WTC11 (cell line): ENCODE measurements around the gene CLMP.
A peak's percentile ranks its signal among the peaks of the same experiment; 100 is the strongest.

ENCODE experiments used
- CTCF ChIP-seq: fragments of 200-600 bp; IDR thresholded peaks from 2 replicates; pipeline ENCODE4 v1.8.0; 2022; ENCODE audit warnings: antibody characterized with exemption
- ETV6 ChIP-seq: sonication (generic); formaldehyde crosslinking; IDR thresholded peaks from 2 replicates; pipeline ENCODE4 v1.8.1; 2022; ENCODE audit warnings: mild to moderate bottlenecking, missing genetic modification reagents
- FOXJ3 ChIP-seq: sonication (generic); formaldehyde crosslinking; IDR thresholded peaks from 2 replicates; pipeline ENCODE4 v1.9.0; 2021; ENCODE audit warnings: missing genetic modification reagents, mild to moderate bottlenecking, borderline replicate concordance
- FOXP1 ChIP-seq: sonication (generic); formaldehyde crosslinking; IDR thresholded peaks from 2 replicates; pipeline ENCODE4 v1.8.0; 2022; ENCODE audit warnings: missing genetic modification reagents, mild to moderate bottlenecking, moderate library complexity, borderline replicate concordance
- JUN ChIP-seq: sonication (generic); formaldehyde crosslinking; IDR thresholded peaks from 2 replicates; pipeline ENCODE4 v1.8.0; 2023; ENCODE audit warnings: mild to moderate bottlenecking, missing genetic modification reagents
- MLX ChIP-seq: sonication (generic); formaldehyde crosslinking; IDR thresholded peaks from 2 replicates; pipeline ENCODE4 v1.8.1; 2023; ENCODE audit warnings: mild to moderate bottlenecking, missing genetic modification reagents, moderate library complexity
- PREB ChIP-seq: sonication (generic); formaldehyde crosslinking; IDR thresholded peaks from 2 replicates; pipeline ENCODE4 v1.8.1; 2022; ENCODE audit warnings: mild to moderate bottlenecking, missing genetic modification reagents, moderate library complexity, borderline replicate concordance
- SMAD4 ChIP-seq: sonication (generic); formaldehyde crosslinking; IDR thresholded peaks from 2 replicates; pipeline ENCODE4 v1.8.0; 2022; ENCODE audit warnings: mild to moderate bottlenecking, missing genetic modification reagents
- STAT6 ChIP-seq: sonication (generic); formaldehyde crosslinking; conservative IDR thresholded peaks from 2 replicates; pipeline ENCODE4 v1.8.1; 2023; ENCODE audit warnings: mild to moderate bottlenecking, low read depth, missing genetic modification reagents, moderate library complexity
- TEAD4 ChIP-seq: sonication (generic); formaldehyde crosslinking; IDR thresholded peaks from 2 replicates; pipeline ENCODE4 v1.8.0; 2022; ENCODE audit warnings: mild to moderate bottlenecking, missing genetic modification reagents
- USF1 ChIP-seq: sonication (generic); formaldehyde crosslinking; IDR thresholded peaks from 2 replicates; pipeline ENCODE4 v1.8.0; 2022; ENCODE audit warnings: mild to moderate bottlenecking, missing genetic modification reagents
- ZNF138 ChIP-seq: sonication (generic); formaldehyde crosslinking; conservative IDR thresholded peaks from 2 replicates; pipeline ENCODE4 v1.8.1; 2022; ENCODE audit warnings: mild to moderate bottlenecking, moderate library complexity, missing genetic modification reagents
- ZNF232 ChIP-seq: sonication (generic); formaldehyde crosslinking; IDR thresholded peaks from 2 replicates; pipeline ENCODE4 v1.8.0; 2022; ENCODE audit warnings: mild to moderate bottlenecking, missing genetic modification reagents
- ZNF416 ChIP-seq: fragments of 250-450 bp; sonication (Bioruptor Pico); IDR thresholded peaks from 2 replicates; pipeline ENCODE4 v1.9.0; 2021; ENCODE audit warnings: mild to moderate bottlenecking, inconsistent platforms

- TF ChIP-seq ZNF138 (no peak), JUN (CRISPR knock-in tag) (no peak), MLX (CRISPR knock-in tag) (no peak), ZNF416 (no peak), TEAD4 (no peak), ZNF232 (CRISPR knock-in tag) (no peak), CTCF (peak; percentile 54), USF1 (no peak), FOXJ3 (no peak), PREB (no peak), FOXP1 (CRISPR knock-in tag) (no peak), STAT6 (CRISPR knock-in tag) (no peak), SMAD4 (CRISPR knock-in tag) (no peak), ETV6 (no peak)
These were observed 83.6 kb downstream of the CLMP start for GRCh38 chr11:123111465-123111864.
